ENCODE results near the gene SPATA31E1.

Gene SPATA31E1

GRCh38 chr9:87863882-87864465 is 18.7 kb upstream of the SPATA31E1 start:
- DNase-seq (ENCODE audit: low read depth in 3 of 3): no peak

DNA sequence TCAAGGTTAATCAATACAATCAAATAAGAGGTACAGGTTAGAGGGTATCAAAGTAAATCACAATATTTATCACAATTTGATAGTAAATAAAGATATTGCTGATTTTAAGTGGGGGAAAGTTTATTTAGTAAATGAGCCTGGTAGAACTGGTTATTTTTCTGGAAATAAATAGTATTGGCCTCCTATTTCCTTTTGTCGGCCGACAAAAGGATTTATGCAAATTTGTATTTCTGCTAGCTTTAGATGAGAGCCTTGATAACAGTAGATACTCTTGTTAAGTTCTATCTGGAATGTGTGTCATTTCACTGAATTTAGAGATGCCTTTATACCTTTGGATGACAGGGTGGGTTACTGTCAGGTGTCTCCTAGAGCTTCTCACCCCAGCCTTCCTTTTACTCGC is 17.8 kb upstream of the SPATA31E1 start:
- DNase-seq (ENCODE audit: low read depth in 3 of 3): no peak

DNA sequence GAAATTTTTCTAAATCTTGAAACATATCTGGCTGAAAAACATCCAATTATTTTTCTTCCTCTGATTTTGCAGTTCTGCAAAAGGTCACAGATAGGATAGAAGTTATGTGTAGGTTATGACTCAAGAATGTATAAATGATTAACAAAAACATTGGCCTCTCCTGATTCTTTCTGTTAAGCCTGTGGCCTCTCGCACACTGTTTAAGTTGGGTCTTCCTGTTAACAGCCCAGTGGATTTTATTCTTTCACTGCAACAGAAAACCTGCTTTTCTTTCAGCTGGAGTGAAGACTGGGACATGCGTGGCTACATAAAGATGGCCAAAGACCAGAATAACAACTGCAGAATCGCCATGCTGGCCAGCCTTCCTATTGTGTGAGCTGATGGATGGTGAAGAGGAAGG is 17.1 kb upstream of the SPATA31E1 start:
- DNase-seq (ENCODE audit: low read depth in 3 of 3): no peak

DNA sequence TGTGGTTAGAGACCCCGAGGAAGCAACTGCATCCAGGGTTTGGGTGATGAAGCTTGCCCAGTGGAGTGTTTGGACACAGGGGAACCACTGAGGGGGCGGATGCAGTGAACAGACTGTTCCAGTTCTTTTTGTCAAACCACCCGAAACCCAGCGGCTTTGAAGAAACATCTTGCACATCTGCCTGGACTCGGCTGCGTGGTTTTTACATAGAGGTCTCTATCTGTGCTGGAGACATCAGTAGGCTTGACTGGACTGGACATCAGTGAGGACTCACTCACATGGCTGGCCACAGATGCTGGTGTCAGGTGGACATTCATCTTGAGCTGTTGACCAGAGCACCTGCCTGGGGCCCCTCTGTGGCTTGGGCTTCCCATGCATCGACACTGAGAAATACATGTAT is 15.3 kb upstream of the SPATA31E1 start:
- DNase-seq (ENCODE audit: low read depth in 3 of 3): no peak

- no peak for DNase-seq (ENCODE audit: low read depth in 3 of 3)
Measured at GRCh38 chr9:87868175-87868574, 14.5 kb upstream of the SPATA31E1 start.

GRCh38 chr9:87868635-87869034 is 14.0 kb upstream of the SPATA31E1 start:
- DNase-seq (ENCODE audit: low read depth in 3 of 3): no peak

- DNase-seq (ENCODE audit: low read depth in 3 of 3): no peak
Measured at GRCh38 chr9:87869082-87869481, 13.6 kb upstream of the SPATA31E1 start.

DNA sequence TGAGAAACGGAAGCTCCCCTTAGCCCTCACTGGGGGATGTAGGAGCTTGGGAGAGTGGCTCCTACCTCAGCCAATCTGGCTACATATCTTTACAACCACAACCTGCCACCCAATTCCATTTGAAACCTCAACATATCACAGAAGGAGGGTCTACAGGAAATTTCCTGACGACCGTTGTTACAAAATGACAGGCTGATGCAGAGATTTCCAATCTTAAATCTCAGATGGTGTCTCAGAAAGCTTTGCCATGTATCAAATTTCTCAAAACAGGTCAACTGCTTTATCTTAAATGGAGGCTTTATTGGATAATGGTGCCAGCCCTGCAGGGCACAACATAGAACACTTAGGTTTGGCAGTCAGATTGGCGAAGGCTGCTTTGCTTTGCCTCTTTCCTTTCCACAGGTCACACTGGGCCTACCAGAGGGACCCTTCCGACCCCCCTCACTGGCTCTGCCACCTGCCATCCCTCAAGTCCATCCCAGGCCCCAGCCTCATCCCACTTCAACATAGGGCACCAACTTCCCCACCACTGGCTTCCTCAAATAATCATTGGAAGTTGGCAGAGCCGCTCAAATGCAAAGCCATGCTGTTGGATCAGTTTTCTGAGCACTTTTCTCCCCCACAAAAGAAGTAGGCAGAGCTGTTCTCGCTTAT is 11.1 kb upstream of the SPATA31E1 start:
- DNase-seq (ENCODE audit: low read depth in 3 of 3): no peak

- DNase-seq (ENCODE audit: low read depth in 3 of 3): no peak
Measured at GRCh38 chr9:87872079-87872624, 10.5 kb upstream of the SPATA31E1 start.

DNA sequence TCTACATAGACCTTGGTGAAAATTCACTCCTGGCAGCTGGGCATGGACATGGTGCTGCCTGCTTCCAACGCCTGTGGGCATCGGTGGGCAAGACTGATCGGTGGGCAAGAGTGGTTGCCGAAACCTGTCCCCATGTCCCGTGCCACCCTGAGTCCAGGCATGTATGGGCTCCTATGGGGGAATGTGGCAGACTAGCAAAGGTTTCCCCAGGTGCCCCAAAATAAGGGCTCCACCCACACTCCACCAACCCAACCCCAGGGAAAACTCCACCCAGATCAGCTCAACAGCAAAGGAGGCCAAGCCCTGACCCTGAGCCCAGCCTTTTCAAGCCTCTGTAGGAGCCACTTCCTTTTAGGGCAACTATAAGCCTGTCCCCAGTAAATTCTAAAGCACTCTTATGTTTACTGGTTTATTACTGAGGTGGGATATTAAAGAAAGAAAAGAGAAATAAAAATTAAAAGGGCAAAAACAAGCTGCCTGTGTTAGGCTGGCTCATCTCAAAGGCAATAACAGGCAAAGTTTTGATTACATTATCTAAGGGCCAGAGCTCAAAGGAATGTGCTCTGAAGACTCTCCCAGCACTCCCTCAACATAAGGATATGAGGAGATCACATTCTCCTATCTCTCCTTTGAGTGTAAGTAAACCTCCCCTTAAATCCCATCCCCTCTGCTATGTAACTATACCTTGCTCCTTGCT is 8.9 kb upstream of the SPATA31E1 start:
- DNase-seq (ENCODE audit: low read depth in 3 of 3): no peak

DNA sequence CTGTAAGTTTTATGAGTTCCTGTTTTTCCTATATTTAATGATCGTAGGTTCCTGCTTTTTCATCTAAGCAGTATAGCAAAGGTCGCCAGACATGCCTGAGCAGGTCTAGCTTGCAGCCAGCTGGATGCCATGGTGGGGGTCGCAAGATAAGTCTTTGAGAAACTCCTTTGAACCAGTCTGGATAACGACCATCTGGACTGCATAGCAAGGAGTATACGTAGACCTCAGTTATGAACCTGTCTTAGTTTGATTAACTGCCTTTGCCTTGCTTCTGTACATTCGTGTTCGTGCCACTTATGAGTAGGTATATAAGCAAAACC is 8.4 kb upstream of the SPATA31E1 start:
- no peak for DNase-seq (ENCODE audit: low read depth in 3 of 3)

DNA sequence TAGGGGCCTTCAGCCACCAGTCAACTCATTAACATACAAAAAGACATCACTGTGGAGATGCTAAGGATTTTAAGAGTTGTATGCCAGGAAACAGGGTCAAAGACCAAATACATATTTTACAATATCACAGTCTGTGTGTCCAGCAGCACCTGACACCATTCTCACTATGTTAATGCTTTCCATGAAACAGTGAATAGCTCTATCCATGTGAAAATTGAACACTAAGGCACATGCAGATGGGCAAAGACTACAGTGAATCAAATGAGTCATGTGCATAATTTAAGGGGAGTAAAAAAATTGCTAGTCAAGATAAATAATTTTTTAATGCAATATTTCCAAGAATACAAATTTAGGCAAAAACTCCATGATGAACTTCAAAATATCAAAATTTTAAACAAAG is 7.6 kb upstream of the SPATA31E1 start:
- no peak for DNase-seq (ENCODE audit: low read depth in 3 of 3)

DNA sequence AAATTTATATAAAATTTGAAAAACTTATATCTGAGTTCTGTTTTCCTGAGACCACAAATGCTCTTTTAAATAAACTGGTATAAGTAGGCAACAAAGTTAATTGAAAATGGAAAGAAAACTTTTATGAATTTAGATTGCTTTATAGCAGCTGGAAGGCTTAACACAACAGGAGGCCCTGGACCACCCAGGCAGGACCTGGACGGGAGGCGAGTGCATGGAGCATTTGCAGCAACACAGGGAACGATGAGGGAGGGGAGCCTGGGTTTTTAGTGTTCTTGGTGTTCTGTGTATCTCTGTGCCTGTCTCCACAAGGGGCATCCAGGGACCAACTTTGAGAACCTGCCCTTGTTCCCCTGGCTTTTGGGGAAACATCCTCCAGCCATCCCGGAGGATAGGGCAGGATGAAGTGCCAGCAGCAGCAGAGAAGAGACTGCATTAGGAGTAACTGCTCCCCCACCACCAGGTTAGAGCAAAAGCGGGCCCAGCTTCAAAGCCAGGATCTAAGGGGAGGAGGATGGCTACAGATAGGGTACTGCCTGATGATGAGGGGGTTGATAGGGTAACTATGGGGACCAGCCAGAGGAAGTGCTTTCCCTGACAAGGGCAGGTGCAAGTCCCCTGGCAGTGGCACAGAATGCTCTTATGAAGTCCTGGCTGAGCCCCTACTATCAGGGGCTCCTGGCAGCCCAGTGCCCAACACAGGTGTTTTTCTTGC is 6.7 kb upstream of the SPATA31E1 start:
- no peak for DNase-seq (ENCODE audit: low read depth in 3 of 3)

DNA sequence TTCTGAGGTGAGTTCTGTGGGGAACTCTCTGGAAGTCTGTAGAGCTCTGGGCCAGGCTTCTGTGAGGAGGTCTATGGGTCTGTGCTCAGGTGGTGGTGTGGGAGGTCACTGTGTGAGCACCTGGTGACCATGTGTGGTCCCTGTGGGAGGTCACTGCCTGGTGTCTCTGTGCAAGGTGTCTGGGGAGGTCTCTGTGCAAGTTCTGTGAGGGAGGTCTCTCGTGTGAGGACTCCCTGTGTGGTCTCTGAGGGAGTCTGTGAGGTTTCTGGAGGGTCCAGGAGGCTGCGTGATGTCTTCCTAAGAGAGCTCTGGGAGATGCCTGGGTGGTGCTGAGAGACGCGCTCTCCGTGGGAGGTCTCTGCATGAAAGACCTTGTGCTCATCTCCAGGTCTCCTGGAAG is 6.0 kb upstream of the SPATA31E1 start:
- no peak for DNase-seq (ENCODE audit: low read depth in 3 of 3)

DNA sequence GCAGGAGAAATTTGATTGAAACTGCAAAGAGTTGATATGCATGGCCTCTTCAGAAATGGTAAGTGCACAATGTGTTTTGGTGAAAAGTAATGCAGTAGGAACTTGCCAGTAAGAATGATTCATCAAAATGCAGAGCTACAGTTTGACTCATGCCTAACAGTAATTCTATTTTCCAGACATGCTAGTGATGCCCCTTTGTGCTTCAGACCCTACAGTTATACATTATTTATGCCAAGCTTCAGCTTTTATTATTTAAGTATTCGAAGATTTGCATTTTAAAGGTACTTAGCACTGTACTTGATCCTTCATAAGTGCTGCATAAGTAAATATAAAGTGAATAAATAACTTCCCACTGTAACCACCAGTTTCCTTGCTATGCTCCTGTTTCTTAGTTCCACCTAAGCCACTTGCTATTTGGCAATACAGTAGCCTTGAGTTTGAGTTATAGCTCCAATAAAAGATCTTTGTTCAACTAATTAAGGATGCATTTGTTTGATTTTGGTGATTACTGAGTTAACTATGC is 3.6 kb upstream of the SPATA31E1 start:
- no peak for DNase-seq (ENCODE audit: low read depth in 3 of 3)

GRCh38 chr9:87880116-87880515 is 2.6 kb upstream of the SPATA31E1 start:
- no peak for DNase-seq (ENCODE audit: low read depth in 3 of 3)

DNA sequence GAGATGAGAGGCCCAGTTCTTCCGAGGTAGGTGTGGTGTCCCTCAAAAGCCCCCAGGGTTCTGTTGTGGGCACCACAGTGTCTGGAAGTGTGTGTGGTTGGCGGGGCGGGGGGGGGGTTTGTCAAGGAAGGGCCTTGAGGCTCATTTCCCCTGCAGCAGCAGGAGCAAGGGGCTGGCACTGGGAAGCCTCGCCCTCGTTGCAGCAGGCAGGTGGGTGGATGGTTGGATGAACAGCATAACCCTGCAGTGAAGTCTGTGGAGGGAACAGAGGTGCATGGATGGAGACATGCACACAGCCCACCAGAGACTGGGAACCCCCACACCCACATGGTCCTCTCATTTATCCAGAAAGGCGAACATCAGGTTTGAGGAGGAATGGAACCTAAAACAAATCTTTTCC is 2.0 kb upstream of the SPATA31E1 start:
- DNase-seq (ENCODE audit: low read depth in 3 of 3): no peak

DNA sequence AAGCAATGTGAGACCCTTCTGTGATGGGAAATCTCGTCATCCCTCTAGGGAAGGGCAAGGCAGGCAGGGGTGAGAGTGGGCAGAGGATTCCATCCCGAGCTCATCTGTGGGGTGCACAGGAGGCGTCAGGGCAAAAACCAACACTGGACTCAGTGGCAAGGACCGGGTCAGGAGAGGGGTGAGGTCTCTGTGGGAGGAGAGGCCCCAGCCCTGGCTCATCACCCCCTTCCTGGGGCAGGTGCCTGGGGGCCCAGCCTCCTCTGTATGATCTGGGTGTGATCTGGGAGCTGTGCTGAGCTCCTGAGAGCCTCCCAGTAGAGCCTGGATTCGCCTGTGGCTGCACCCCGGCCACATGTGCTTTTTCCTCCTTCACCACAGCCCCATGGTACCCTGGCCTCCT is 597 bp downstream of the SPATA31E1 start:
- no peak for DNase-seq (ENCODE audit: low read depth in 3 of 3)

DNA sequence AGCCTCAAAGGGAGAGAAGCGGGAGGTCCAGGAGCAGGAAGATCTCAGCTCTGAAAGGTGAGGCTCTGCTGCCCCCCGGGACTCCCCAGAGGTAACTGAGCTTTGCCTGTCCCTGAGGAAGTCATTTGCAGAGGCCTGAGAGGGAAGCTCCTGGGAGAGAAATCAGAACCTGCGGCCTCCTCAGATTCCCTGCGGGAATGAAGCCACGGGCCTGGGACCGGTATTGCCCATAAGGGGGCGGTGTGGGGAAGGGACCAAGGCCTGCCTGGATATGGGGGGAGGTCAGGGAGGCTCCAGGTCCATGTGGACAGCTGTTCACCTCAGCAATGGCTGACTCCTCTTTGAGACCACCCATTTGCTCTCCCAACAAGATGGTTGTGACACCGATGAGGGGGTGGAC is 1.3 kb downstream of the SPATA31E1 start:
- no peak for DNase-seq (ENCODE audit: low read depth in 3 of 3)

GRCh38 chr9:87884578-87885459 is 2.1 kb downstream of the SPATA31E1 start:
- DNase-seq (ENCODE audit: low read depth in 3 of 3): no peak

- no peak for DNase-seq (ENCODE audit: low read depth in 3 of 3)
Measured at GRCh38 chr9:87885484-87886189, 3.0 kb downstream of the SPATA31E1 start.

All from stimulated activated CD4-positive, alpha-beta T cell treated with anti-CD3 and anti-CD28 coated beads, TNF-alpha, amount 100 ng/mL, for 48 hours (primary cell).